Right lobe of liver (tissue), 4 donors: Measurements from ENCODE around the gene PKP4.

Source experiments
- CTCF ChIP-seq, 4 donors: fragments of 200-600 bp in 3 of 4; fragments of 450-650 bp in 1 of 4; IDR thresholded peaks; one replicate each; pipeline versions ENCODE4 v1.5.1 to v1.8.0; 2016 to 2022; ENCODE audit warnings: antibody characterized with exemption in 4 of 4, mild to moderate bottlenecking in 2 of 4
- POLR2A ChIP-seq: fragments of 450-650 bp; IDR thresholded peaks from one replicate; pipeline ENCODE4 v1.6.1; 2017; ENCODE audit warnings: antibody characterized with exemption, mild to moderate bottlenecking
- donor health status: DM: no; HTN: no; CAD: no.
- donor health status: DM: no; HTN: no; CAD: no.
- donor health status: DM: no; HTN: yes; CAD: no.

GRCh38 chr2:158661231-158661630 is 204.5 kb downstream of the PKP4 start:
- no peak for TF ChIP-seq CTCF (IDR thresholded peaks at IDR 0.05)
- no peak for TF ChIP-seq POLR2A
